HPDE6-E6E7 (cell line): ENCODE measurements around the gene ASIC3.

Experiments
- DNase-seq: peaks from one replicate; pipeline ENCODE4 v3.0.0; 2011; ENCODE audit warnings: missing footprints; ENCODE audit errors: extremely low spot score

The ASIC3 gene

DNA sequence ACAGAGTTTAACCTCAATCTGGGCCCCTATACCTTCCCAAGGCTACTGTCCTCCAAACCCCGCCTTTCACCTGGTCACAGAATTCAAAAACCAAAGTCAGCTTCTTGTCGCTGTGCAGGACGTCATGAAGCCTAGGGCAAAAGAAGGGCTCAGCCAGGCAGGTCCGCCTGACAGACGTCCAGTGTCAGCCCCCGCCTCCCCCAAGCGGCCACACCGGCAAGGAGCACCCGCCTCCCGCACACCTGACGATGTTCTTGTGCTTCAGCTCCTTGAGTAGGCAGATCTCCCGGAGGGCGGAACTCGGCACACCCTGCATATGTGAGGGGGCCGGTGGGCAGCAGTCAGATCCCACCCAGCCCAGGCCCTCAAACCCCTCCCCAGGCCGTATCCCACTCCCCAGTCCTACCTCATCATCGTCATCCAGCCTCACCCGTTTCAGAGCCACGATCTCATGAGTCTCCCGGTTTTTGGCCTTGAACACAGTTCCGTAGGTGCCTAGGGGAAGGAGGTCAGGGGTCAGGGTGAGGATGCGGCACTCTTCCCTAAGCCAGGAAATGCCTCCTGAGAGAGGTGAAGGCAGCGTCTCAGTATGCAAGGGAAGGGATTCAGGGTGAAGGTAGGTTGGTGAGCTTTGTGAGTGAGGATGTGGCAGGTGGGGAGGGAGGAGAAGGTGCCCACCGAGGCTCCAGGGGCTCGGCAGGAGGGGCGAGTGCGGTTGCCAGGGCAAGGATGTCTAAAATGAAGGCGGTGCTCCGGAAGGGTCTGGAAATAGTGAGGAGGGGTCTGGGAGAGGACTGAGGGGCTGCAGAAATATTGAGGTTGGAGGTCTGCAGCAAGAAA is 8.6 kb downstream of the ASIC3 start:
- no peak for DNase-seq

DNA sequence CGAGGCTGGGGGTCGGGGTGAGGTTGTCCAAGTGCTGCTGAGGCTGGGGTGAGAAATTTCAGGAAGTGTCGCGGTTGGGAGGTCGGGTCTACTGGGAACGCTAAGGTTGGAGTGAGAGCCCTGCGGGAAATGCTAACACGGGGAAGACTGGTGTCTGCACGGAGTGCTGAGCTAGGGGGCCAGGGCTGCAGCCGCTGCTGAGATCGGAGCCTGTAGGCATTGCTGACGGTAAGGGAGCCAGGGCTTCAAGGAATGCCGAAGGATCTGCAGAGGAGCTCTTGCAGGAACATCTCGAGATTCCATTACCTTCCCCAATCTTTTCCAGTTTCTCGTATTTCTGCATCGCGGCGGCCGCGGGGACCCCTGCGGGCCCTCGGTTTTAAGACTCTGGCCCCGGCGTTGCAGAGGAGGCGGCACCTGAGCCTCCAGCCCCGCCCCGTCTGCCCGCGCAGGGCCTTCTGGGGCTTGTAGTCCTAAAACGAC is 9.2 kb downstream of the ASIC3 start, which contains the start of gene CDK5:
CDK5 (minus strand) TSS at position 392 of the 483 bp plus-strand sequence; CDS start at position 343, 49 bp downstream.
- DNase-seq: no peak

GRCh38 chr7:151057989-151058780 is 9.9 kb downstream of the ASIC3 start:
- peak; percentile 100 for DNase-seq

DNA sequence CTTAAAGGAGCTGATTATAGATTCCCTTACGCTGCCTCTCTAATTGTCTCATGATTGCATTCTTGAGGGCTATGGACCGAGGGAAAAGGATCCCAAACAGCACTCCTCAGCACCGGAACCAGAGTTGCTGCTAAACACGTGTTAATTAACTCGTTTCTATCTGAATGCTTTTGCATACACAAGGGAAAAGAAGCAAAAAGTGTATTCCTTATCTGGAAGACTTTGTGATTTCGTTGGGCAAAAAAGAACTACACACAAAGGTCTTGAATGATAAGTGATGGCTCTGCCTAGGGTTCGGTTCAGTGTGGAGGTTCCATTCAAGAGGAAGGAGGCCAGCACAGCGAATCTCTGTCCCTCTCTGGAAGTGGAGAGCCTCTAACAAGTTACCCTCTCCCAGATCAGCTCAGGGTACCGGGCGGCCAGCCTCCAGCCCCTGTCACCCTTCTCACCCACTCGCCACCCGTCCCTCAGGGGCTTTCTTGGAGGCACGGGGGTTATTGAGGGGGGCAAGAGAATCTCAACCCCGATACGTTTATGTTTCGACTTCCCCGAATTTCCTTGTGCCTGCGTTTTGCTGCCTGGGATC is 10.5 kb downstream of the ASIC3 start:
- DNase-seq: no peak

GRCh38 chr7:151059367-151060112 is 11.2 kb downstream of the ASIC3 start, which contains the start of gene SLC4A2:
TSS of gene SLC4A2 (plus strand) at chr7:151059589. CDS start at chr7:151061988, 2,399 bp downstream.
- peak; percentile 69 for DNase-seq

DNA sequence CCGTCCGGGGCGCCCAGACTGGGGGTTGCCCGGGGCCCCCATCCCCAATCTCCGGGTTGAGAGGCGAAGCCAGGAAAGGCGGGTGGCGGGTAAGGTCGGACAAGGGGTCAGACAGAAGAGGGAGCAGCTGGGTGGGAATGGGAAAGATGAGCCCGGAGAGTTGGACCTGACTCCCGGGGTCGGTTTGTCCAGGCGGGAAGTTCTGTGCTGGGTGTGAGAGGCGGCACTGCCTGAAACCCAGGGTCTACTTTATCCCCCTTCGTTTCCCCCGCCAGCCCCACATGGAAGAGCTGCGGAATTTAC is 11.7 kb downstream of the ASIC3 start:
- DNase-seq: no peak

DNA sequence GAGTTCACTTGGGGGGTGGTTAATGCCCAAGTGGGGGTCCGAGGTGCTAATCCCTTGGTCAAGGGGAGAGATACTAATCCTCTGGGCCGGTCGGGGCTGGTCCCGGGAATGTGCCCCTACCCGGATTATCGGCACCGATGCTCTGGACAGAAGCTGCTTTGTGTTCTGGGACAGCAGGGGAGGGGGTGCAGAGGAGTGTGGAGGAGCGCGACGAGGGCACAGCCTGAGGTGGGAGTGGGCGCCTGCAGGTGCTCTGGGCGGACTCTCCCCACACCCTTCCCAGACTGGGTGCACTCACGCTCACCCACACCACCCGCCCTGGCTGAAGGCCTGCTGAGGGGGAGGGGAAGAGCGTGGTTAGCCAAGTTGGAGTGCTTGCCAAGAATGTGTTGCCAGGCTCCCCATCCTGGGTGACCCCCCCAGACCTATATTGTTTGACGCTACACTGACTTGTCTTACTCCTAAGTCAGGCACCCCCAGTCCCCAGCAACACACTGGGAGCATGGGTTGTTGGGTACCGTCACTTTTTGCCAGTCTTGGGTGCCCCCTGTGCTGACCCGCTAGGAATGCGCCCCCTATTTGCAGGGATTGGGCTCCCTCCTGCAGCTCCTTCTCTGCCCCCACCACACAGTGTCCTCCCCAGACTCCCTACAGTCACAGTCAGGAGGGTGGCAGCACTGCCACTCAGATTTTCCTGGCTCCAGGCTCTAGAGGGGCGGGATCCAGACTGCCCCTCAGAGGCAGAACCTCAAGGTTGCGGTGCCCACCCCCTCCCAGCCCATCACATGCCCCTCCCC is 12.3 kb downstream of the ASIC3 start:
- DNase-seq: no peak

DNA sequence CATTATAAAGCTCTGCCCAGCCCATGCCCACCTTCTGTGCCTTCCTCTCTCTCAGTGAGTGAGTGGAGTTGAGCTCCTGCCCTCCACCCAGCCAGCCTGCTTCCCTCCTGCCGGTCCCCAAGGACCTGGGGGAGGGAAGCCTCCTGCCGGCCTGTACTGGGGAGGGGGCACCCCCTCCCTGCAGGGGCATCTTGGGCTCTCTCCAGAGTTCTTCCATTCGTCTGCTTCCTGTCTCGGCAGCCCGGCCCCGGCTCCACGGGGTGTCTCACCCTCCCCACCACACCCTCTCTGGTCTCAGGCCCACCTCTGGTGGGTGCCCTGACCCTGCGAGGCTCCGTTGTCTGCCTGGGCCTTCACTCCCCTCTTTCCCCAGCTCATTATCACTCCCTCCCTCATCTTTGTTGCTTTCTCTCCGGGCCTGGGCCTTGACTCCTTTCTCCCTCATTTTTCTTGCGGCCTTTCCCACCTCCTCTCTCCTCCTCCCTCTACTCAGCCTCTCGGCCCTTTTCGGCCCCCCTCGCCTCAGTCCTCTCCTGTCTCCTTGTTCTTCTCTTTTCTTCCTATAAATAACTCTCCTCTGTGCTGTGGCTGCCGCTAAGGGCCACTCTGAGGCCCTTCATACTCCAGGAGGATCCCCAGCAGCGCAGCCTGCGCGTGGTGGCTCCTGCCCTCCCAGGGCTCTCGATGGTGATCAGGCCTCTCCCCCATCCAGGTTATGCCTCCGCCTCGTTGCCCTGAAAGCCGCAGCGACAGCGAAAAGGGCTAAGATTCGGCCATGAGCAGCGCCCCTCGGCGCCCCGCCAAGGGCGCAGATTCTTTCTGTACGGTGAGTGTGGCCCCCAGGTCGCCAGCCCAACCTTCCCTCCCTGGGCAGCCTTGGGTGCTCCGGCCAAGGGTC is 13.1 kb downstream of the ASIC3 start:
- DNase-seq: no peak

- DNase-seq: no peak
Observed at GRCh38 chr7:151062111-151062398, 13.7 kb downstream of the ASIC3 start.

- DNase-seq: no peak
Observed at GRCh38 chr7:151062399-151063211, 14.3 kb downstream of the ASIC3 start.

- no peak for DNase-seq
Observed at GRCh38 chr7:151063212-151063561, 14.9 kb downstream of the ASIC3 start.

DNA sequence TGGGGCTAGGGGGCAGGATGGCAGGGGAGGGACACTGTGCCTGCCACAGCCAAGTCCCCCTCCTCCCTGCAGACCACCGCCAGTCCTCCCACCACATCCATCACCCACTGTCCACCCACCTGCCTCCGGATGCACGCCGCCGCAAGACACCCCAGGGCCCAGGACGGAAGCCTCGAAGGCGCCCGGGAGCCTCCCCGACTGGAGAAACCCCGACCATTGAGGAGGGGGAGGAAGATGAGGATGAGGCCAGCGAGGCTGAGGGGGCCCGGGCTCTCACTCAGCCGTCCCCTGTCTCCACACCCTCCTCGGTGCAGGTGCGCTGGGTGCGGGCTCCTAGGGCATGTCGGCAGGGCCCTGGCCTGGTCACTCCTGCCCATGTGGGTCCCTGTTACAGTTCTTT is 16.1 kb downstream of the ASIC3 start:
- no peak for DNase-seq

DNA sequence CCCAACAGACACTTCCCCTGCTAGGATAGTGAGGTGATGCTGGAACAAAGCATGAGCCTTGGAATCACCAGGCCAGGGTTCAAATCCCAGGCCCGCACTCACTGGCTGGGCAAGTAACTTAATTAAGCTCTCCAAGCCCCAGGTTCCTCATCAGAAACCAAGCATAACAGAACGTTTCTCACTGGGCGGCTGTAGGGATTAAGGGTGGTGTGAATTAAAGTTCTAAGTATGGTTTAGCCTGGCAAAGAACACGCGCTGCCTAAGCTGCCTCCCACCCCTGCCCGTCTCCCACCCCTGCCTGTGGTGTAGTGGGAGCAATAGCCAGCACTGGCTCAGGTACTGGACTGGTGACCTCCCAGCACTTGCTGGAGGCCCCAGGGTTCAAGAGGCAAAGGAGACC is 16.7 kb downstream of the ASIC3 start:
- DNase-seq: no peak

DNA sequence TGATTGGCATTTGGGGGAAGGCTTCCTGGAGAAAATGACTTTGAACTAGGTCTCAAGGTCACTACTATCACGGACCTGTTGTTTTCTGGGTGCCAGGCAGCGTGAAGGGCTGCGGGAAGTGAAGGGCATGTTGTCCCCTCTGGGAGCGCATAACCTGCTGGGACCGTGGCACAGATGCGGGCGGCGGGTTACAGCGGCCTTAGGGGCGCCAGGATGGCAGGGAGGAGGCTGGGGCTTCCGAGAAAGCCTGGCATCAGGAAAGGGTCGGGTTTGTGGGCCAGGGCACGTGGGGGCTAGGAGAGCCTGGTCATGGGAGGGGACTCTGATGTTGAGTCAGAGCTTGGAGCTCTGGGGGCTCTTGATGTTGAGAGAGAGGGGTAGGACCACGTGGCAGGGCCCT is 17.2 kb downstream of the ASIC3 start:
- DNase-seq: no peak

DNA sequence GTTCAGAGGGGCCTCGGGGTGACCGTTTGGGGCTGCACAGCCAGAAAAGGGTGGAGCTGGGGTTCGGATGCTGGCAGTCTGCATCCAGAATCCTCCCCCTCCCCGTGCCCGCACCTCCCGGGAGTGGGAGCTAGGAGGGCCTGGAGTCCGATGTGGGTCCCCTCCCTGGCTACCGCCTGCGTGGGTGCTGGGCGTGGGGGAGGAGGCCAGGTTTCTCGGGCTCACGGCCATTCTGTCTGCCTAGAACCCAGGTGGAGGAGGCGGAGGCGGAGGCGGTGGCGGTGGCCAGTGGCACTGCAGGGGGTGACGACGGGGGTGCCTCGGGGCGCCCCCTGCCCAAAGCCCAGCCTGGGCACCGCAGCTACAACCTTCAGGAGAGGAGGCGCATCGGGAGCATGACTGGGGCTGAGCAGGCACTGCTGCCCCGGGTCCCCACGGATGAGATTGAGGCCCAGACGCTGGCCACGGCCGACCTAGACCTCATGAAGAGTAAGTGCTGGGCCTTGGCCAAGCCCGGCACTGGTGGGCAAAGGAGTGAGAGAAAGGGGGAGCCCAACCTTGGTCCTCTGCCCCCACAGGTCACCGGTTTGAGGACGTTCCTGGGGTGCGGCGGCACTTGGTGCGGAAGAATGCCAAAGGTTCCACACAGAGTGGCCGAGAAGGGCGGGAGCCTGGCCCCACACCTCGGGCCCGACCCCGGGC is 18.1 kb downstream of the ASIC3 start:
- no peak for DNase-seq

GRCh38 chr7:151068069-151068773 is 19.9 kb downstream of the ASIC3 start:
- no peak for DNase-seq

DNA sequence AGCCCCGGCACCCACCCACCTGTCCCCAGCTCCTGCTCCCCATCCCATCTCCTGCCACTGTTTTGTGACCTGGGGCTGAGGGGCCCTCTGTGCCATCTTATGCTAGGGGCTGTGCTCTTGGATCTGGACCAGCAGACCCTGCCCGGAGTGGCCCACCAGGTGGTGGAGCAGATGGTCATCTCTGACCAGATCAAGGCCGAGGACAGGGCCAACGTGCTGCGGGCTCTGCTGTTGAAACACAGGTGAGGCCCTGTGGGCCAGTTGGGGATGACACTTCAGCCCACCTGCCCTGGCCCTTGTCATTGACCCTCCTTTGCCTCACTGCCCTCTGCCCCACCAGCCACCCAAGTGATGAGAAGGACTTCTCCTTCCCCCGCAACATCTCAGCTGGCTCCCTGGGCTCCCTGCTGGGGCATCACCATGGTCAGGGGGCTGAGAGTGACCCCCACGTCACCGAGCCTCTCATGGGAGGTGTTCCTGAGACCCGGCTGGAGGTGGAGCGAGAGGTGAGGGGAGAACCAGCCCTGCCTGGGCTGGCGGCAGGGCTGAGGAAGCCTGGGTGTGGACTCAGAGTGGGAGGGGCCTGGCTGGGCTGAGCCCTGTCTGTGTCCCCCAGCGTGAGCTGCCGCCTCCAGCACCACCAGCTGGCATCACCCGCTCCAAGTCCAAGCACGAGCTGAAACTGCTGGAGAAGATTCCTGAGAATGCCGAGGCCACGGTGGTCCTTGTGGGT is 21.7 kb downstream of the ASIC3 start:
- no peak for DNase-seq
